GM12891 (cell line): ENCODE data around the gene FAXC.
A peak's percentile ranks its signal among the peaks of the same experiment; 100 is the strongest.
"Not testable (repeated sequence)": the region's sequence is repeated elsewhere in the genome, so short reads cannot be mapped to it uniquely, and the experiment has no call there.

Source experiments
- DNase-seq: peaks from one replicate; pipeline ENCODE4 v3.0.0; 2011; ENCODE audit warnings: low spot score; ENCODE audit not compliant: insufficient read length
- FAIRE-seq: peaks from 2 replicates; lab custom pipeline; 2011; peaks lifted over from hg19 to GRCh38; lab: Jason Lieb, UNC
- PAX5 ChIP-seq: IDR thresholded peaks from 2 replicates; pipeline ENCODE4 v1.6.1; 2011; ENCODE audit warnings: low read length, moderate library complexity, mild to moderate bottlenecking; ENCODE audit not compliant: insufficient read depth, severe bottlenecking
- POLR2A ChIP-seq: IDR thresholded peaks from 2 replicates; pipeline ENCODE4 v1.6.1; 2011; ENCODE audit warnings: low read depth, low read length, control low read depth
- POLR2AphosphoS5 ChIP-seq: IDR thresholded peaks from 2 replicates; pipeline ENCODE4 v1.6.1; 2011; ENCODE audit warnings: low read depth, low read length, control low read depth
- POU2F2 ChIP-seq: IDR thresholded peaks from 2 replicates; pipeline ENCODE4 v1.6.1; 2011; ENCODE audit warnings: low read depth, mild to moderate bottlenecking, control low read depth, low read length, moderate library complexity
- SPI1 ChIP-seq: IDR thresholded peaks from 2 replicates; pipeline ENCODE4 v1.6.1; 2011; ENCODE audit warnings: low read depth, low read length, control low read depth
- TAF1 ChIP-seq: IDR thresholded peaks from 2 replicates; pipeline ENCODE4 v1.6.1; 2011; ENCODE audit warnings: low read depth, low read length, control low read depth

Gene FAXC

DNA sequence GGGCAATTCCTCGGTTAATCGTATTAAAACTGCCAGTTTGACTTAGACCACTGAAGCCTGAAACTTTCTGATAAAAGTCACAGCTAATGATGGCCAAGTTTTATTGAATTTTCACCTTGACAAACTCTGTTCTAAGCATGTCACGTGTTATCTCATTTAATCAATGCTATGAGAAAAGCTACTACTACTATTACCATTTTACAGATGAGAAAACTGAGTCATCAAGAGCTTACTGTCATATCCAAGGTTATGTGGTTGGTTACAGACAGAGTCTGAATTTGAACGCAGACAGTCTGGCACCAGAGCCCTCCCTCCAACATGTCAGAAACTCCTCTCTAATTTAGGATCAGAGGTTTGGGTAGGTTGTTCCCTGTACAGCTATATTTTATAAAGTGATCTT lies 4.3 kb downstream of the FAXC start:
- TF ChIP-seq POU2F2 (no peak), POLR2A (no peak), POLR2AphosphoS5 (no peak), PAX5 (no peak), SPI1 (no peak), TAF1 (no peak)
- DNase-seq (no peak), FAIRE-seq (no peak)

DNA sequence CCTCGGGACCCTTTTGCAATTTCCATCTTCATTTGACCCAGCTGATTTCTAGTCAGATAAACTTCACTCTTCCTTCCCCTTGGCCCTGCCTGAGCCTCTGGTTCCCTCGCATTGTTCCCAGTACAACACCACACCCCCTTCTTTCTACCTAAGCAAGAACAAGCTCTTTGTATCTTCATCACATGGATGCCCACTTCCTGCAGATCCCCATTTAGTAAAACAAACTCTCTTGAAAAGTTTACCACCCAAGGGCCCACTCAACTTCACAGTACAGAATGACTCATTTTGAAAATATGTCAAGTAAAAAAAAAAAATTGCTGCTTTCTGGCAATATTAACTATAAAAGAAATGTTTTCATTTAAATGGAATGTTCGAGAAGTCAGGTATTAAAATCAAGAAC lies 5.2 kb downstream of the FAXC start:
- TF ChIP-seq POLR2A (no peak), SPI1 (no peak), POLR2AphosphoS5 (no peak), POU2F2 (no peak), PAX5 (no peak), TAF1 (no peak)
- no peak for DNase-seq
- FAIRE-seq: peak; percentile 68

DNA sequence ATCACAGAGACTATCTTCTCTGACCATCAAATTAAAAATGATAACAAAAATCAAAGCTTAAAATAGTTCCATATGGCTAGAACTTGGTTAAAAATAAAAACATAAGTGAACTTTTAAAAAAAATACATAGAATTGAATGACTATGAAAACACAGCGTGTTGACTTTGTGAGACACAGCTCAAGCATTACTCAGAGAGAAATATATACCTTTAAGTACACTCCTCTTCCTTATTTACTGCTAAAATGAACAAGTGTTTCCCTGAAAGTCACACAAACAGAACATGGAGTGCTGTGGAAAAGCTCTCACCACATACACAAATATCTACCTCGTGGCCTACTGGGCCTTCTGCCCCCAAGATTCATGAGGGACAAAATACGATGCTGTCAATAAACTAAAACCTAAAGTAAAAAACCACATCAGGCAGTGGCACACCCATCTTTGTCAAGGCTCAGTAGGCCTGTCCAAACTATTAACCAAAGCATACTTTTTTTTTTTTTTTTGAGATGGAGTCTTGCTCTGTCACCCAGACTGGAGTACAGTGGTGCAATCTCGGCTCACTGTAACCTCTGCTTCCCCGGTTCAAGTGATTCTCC lies 7.5 kb downstream of the FAXC start:
- FAIRE-seq (peak; percentile 74), DNase-seq (no peak)
- TF ChIP-seq POLR2A (no peak), SPI1 (no peak), POLR2AphosphoS5 (no peak), PAX5 (no peak), POU2F2 (no peak), TAF1 (no peak)

DNA sequence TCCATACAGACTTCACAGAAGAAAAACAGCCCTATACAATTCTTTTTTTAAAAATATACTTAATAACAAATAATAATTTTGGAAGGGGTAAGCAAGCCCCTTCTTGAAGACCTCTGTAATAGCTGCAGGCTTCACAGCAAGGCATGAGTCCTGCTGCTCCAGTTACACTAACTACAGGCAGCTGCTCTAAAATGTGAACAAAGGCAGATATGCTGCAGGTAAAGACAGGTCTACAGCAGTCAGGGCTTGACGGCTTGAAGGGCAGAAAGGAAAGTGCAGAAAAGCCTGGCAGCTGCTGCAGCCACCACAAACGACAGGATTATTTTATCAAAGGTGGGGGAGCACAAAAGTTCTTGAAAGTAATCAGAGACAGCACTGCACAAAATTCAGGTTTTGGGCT lies 11.3 kb downstream of the FAXC start:
- FAIRE-seq (no peak), DNase-seq (no peak)
- TF ChIP-seq TAF1: no peak
- TF ChIP-seq PAX5: no peak
- TF ChIP-seq SPI1: no peak
- no peak for TF ChIP-seq POLR2A
- TF ChIP-seq POU2F2: no peak
- no peak for TF ChIP-seq POLR2AphosphoS5

DNA sequence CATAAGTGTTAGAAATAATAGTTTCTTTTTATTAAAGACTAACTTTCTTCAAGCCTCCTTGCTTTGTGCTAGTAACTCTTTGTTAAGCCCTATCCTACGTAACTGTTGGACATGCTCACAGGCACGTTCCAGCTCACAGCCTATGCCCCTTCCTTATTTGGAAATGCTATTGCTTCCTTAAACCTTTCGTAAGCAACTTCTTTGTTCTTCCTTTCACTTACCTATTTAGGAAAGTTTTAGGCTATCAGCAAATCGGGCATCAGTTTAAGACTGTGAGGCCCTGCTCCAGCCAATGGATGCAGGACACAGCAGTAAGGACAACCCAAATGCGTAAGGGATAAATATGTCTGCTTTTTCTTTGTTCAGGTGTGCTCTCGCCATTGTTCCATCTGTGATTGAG lies 14.2 kb downstream of the FAXC start:
- DNase-seq, FAIRE-seq: not testable (repeated sequence)

DNA sequence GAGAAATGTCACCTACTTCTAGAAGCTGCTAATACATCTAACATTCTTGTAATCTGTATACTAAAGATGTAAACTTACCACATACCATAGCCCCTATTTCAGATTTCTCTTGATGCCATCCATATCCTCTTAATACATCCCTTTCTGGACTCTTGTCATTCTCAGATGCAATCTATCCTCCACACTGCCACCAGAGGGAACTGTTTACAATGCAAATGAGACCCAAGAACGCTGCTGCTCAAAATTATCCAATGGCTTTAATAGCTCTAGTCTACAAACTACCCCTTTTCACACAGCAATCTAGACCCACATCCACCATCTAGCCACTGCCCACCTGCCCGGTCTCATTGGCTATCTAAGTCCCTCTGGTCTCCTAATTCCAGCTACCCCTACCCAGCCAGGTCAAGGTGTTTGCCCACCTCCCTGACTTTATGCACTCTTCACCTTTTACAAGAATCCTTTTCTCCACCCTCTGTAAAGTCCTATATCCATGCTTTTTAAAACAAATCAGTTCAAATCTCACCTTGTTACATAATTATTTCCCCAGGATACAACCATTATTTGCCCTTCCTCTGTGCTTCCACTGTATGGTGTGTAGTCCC lies 14.8 kb downstream of the FAXC start:
- TF ChIP-seq POU2F2 (no peak), SPI1 (no peak), POLR2AphosphoS5 (no peak), TAF1 (no peak), PAX5 (no peak)
- FAIRE-seq (peak; percentile 95), DNase-seq (no peak)

DNA sequence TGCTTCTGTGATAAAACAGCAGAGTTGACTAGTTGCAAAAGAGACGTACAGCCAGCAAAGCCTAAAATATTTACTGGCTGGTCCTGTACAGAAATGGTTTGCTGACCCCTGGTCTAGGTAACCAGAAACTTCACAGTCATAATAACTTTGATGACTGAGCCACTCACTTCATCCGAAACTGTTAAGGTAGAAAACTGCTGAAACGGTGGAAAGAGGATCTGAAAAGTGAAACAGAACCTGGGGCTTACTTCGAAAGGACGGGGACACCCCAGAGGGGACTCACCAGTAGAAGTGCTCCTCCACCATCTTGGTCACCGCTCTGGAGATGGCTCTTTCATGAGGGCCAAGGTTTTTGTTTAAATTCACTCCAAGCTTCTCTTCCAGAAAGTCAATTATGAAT lies 16.4 kb downstream of the FAXC start:
- peak; percentile 34 for DNase-seq
- TF ChIP-seq SPI1 (peak; percentile 96), PAX5 (no peak)
- peak; percentile 95 for FAIRE-seq

DNA sequence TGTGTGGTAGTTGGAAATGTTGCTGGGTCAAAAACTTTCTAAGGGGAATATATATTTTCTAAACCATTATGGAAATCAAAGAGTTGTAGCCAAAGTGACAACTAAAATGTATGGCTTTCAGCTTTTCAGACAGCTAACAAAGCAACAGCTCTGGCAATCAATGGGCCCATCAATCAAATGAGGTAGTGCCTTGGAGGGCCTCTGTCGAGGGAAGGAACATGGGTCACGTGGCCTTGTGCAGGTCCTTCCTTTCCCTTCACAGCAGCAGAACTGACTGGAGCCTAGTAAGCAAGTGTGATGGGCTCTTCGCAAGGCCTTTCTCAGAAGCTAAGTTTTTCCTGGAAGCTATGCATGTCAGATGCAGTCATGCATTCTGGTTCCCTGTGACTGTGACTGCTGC lies 17.9 kb downstream of the FAXC start:
- FAIRE-seq: no peak
- no peak for DNase-seq
- TF ChIP-seq POLR2AphosphoS5: no peak
- TF ChIP-seq POLR2A: no peak
- TF ChIP-seq POU2F2: no peak
- no peak for TF ChIP-seq SPI1
- TF ChIP-seq TAF1: no peak
- TF ChIP-seq PAX5: no peak

DNA sequence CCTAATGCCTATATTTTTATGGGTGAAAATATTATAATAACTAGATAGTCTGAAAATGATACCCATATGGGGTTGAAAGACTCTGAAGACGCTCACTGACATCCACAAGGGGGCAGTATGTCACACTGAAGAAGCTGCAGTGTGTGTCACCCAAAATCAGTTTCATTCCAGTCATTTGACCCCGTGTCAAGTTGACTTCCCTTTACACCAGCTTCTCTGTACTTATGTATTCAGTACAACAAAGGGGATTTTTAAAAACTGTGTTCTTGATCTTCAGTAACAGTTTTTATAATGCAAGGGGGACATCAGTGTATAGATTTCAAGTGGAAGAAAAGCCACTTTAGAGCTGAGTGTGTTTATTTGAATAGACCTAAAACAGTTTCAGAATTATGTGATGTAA lies 19.3 kb downstream of the FAXC start:
- peak; percentile 75 for TF ChIP-seq SPI1
- no peak for TF ChIP-seq POLR2A
- DNase-seq (peak; percentile 39), FAIRE-seq (peak; percentile 94)

DNA sequence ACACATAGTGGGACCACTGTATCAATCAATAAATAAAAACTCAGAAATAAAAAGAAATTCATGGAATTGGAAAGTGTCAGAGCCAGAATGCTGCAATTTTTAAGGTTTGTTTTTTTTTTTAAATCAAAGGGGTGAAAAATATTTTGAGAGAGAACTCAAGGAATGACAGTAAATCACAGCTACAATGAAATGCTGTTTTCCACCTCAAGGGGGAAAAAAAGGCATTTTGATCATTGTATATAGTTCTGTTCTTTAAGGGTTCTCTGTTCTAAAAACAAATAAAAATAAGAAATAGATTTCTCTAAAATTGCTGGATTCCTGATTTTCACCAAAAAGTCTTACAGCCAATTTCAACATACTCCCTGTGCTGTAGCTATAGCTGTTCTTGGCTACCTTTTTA lies 24.5 kb downstream of the FAXC start:
- FAIRE-seq (no peak), DNase-seq (no peak)
- TF ChIP-seq SPI1 (no peak), POLR2AphosphoS5 (no peak), POU2F2 (no peak), POLR2A (no peak), PAX5 (no peak), TAF1 (no peak)

DNA sequence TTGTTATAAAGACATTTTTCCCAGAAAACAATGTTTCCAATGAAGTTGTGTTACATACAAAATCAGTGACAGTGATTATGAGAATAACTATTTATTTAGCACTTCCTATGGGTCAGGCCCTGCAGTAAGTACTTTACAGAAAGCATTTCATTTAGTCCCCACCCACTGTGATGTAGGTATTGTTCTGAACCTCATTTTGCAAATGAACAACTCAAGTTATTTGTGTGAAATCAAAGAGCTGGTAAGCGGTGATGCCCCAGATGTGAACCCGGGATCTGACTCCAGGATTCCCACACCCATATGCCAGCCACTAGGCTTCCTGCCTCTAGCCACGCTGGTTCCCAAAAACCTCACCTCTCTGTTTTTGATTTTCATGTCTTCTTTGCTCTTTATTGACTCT lies 30.9 kb downstream of the FAXC start:
- DNase-seq: no peak
- FAIRE-seq: no peak
- TF ChIP-seq TAF1: no peak
